COLO668 (cell line): ENCODE results near the gene RTKN2.
A peak's percentile ranks its signal among the peaks of the same experiment; 100 is the strongest.

Experiments used
- DNase-seq: peaks from one replicate; lab custom pipeline; 2025; ENCODE audit not compliant: unreplicated experiment; lab: John Stamatoyannopoulos, UW

The RTKN2 gene

DNA sequence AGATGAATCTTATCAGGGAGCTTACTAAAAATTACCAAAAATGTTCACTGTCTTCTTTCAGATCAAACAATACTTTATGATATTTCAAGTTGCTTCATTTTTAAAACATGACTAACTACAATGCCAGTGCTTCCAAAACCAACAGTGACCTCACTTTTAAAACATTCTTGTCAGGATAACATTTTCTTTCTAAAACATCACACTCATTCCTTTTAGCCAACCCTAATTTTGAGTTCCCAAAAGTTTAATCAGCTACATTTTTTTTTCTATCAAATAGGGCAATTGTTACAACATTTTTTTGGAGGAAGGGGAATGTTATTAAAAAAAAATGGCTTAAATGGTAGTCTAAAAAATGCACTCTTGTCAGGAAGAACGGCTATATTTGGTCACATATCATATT lies 37.3 kb downstream of the RTKN2 start:
- no peak for DNase-seq

DNA sequence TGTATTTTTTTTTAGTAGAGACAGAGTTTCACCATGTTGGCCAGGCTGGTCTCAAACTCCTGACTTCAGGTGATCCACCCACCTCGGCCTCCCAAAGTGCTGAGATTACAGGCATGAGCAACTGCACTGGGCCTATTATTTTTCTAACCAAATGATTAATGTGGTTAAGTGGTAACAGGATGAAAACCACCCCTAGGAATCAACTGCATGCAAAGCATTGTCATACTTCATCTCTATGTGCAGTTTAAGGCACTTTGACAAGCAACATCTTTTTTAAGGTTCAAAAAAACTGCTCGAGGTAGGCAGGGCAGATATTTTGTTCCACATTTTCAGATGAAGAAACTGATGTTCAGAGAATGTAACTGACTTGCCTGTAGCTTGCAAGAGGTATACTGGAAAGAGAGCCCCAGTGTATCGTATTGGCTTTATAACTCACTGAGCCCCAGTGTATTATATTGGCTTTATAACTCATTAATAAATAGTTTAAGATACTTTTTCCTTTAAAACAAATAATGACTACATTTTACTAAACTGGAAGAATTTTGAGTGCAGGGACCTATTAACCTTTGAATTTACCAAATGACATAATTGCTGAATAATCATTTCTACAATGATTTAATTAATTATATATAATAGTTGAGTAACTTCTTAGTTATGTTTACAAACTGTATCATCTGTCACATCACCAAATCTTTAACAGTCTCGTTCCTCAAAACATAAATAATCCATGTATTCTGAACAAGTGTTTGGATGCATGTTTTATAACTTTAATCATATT lies 38.1 kb downstream of the RTKN2 start:
- no peak for DNase-seq

DNA sequence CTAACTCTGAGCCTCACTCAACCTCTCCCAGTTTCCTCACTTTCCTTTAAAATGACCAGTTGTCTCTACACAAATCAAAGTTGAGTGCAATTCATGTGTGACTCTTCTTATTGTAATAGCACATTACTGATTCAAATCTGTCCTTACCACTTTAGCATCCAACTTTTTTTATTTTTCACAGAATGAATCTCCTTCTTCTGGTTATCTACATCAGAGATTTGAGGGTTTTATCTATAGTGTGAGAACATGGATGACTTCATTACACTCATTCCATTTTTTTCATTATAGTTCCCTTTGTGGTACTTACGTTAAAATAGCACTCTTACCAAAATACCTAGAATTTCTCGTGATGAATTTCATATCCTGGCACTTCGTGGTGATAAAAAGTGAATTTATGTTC lies 43.3 kb downstream of the RTKN2 start:
- DNase-seq, result no peak

GRCh38 chr10:62224606-62225005 lies 44.0 kb downstream of the RTKN2 start:
- no peak for DNase-seq

DNA sequence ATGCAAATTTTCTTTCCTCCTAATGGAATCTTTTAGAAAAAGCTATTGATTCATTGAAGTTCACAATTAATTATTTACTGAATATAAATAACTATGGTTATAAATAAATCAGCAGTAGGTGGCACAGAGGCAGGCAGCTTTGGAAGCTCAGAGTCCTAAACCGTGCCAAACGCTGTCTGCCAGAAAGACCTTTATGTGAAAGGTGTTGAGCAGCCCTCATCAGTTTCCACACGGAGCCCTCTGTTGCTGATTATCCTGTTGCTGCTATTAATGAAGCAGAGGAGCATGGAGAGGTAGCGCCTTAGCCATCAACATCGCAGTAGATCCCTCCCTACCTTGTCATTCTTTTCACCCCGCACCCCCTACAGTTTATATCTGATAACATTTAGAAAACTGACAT lies 51.0 kb downstream of the RTKN2 start:
- DNase-seq, result no peak

- DNase-seq, result no peak
These were observed 54.2 kb downstream of the RTKN2 start for GRCh38 chr10:62214364-62214874.

DNA sequence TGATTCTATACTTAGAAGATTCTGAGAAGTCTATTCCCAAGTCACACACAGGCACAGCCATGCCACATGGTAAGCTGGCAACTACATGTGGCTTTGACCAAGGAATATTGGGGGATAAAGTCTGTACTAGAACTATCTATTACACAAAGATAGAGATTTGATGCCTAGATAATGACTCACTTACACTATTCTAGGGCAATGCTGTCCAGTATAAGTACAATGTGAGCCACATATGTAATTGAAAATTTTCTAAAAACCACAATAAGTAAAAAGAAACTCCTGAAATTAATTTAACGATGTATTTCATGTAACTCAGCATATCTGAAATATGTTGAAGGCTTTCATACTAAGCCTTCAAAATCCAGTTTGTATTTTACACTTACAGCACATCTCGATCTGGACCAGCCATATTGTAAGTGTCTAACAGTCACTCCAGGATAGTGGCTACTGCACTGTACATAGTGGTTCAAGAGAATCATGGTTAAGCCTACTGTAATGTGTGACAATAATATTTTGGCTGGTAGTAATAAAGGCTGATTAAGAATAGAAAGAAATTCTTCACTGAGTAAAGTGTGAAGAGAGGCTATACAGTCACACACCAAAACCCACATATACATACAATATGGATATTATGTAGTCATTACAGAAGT lies 62.8 kb downstream of the RTKN2 start:
- no peak for DNase-seq

DNA sequence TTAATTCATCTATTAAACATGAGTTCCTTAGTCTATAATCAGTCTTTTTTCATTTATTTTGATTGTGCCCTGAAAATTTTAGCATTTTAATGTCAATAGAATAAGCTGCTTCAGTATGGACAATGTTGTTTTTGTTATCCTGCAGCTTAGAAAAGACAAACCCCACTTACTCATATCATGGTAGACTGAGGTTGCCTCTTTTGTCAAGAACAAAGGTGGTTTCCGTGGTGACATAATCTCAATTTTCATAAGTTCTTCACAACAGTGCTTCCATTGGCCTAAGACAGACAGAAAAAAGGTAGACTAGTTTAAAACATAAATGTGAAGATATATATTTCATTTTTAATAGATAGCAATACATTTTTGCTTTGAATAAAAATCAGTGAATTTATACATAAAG lies 69.1 kb downstream of the RTKN2 start:
- DNase-seq, result no peak

DNA sequence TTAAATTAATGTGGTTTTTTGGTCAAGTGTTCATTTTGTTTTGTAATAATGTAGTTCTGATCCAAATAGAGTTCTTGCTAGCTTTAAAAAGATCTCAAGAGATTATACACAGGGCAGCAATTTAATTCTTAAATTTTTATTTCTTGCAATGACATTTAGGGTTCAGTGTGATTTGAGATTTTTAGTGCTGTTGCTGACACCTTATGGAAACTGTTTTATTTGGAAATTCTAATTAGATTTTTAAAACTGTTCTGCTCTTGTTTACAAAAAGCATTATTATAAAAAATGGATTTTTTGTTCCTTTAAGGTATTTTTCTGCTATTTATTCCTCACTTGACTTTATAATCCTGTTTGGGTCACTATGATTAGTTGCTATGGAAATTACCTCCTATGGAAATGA lies 72.1 kb downstream of the RTKN2 start:
- no peak for DNase-seq

GRCh38 chr10:62195675-62195926 lies 73.0 kb downstream of the RTKN2 start:
- no peak for DNase-seq

GRCh38 chr10:62194924-62195674 lies 73.5 kb downstream of the RTKN2 start:
- DNase-seq, result no peak

DNA sequence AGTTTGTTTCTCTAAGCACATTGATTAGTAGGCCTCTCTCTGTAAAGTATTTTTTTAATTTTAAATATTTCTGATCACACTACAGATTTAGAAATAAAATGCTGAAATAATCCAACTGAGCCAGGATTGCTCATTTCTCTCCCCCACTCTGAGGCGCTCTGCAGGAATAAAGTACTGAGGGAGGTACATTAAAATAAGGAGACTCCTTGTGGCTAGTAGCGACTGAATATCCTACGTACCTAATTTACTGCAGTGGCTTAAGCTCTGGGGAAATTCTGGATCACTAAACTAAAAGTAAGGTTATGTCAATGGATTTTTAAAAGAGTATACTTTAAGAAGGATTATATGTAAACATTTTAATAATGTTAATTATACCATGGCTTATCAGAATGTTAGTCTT lies 75.2 kb downstream of the RTKN2 start:
- DNase-seq, result no peak

DNA sequence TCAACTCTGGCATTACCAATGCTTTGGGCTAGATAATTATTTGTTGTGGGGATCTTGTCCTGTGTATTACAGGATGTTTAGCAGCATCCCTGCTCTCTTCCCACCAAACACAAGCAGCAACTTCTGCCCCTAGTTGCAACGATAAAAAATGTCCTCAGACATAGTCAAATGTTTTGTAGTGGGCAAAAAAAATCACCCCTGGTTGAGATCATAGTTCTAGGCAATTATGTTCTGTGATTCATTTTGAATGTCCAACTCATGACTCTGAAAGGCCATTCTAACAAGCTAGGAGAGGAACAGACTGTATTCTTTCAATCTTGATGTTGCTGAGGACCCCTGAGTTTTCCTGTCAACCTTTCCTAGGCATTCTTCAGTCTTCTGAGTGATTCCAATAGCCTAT lies 79.5 kb downstream of the RTKN2 start:
- no peak for DNase-seq

DNA sequence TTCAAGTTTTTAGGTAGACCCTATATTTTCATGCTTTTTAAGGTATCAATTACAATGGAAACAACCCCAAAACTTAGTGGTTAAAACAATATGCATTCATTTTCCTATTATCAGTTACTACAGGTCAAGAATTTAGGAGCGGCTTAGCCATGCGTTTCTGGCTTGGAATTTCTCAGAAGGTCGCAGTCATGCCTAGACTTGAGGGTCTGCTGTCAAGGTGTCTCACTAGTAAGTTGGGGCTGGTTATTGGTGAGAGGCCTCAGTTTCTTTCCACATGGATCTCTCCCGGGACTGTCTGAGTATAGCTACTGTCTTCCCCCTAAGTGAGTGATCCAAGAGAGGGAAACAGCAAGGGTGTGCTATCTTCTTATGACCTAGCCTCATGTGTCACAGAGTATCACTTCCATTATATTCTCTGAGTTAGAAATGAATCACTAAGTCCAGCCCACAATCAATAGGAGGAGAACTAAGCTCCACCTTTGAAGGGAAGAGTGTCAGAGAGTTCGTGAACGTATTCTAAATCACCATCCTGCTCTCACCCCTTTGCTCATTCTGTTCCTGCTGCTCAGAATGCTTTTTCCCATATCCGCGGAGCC lies 80.5 kb downstream of the RTKN2 start:
- no peak for DNase-seq

- no peak for DNase-seq
These were observed 81.5 kb downstream of the RTKN2 start for GRCh38 chr10:62186999-62187675.

- no peak for DNase-seq
These were observed 82.5 kb downstream of the RTKN2 start for GRCh38 chr10:62185919-62186692.

- DNase-seq, result peak; percentile 1
These were observed 84.5 kb downstream of the RTKN2 start for GRCh38 chr10:62183857-62184795.

DNA sequence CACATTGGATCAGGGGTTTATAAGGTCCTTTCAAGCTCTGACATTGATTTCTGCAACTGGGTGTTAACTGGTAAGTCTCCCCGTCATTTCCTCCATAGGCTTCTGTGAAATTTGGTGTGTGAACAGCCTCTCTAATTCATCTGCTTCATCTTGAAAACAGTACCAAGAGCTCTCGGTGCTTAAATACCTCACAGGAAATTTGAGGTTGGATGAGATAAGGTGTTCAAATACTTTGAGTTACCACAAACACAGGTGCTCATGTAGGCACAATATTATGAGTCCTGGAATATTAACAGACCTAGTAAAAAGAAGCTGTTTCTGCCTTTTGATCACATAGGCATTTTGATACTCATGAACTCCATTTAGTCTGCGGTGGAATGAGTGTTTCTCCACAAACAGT lies 85.2 kb downstream of the RTKN2 start:
- no peak for DNase-seq

DNA sequence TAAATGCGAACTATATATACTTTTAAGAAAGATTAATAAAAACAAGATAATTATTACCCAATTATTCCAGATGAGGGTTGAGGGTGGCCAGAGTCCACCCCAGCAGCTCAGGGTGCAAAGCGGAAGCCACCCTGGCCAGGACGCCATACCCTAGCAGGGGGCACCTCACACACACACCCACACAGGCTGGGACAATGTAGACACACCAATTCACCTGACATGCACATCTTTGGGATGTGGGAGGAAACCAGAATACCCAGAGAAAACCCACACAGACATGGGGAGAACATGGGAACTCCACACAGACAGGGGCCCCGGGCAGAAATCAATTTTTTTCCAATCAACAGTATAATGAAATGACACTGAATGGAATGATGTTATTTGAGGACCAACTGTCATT lies 86.0 kb downstream of the RTKN2 start:
- no peak for DNase-seq
